ENCODE data around the gene ESPL1. TPM values are rescaled to one million over a fixed set of nuclear protein-coding genes. Genes with fewer than 3 reads are reported as not detected.

ESPL1 gene
- total RNA-seq, 2 experiments from 2014 or later: 78.2 to 121 TPM

GRCh38 chr12:53276511-53276910 is 8.4 kb downstream of the ESPL1 start:
- Histone ChIP-seq H3K4me2 (ENCODE audit: low read length) (no peak overlapping the region), H3K36me3 (ENCODE audit: insufficient read depth, low read length) (peaks cover 92% of the 10 kb centered on the region), H3K79me2 (ENCODE audit: insufficient read depth, low read depth, low read length) (peaks cover 1% of the 10 kb centered on the region; the same call in 1 of the 2 replicates), H3K4me1 (ENCODE audit: insufficient read depth, low read length, poor library complexity, severe bottlenecking) (no peaks in the 10 kb centered on the region), H3K9me3 (ENCODE audit: low read length) (no peaks in the 10 kb centered on the region), H3K9me2 (ENCODE audit: insufficient read depth, low read length) (no peaks in the 10 kb centered on the region), H4K20me1 (ENCODE audit: insufficient read depth, low read length) (no peaks in the 10 kb centered on the region), H3K4me3 (ENCODE audit: low read depth, low read length, poor library complexity, severe bottlenecking) (no peak overlapping the region), H2AFZ (ENCODE audit: low read length) (no peak overlapping the region), H3K27ac (ENCODE audit: low read depth, low read length, poor library complexity, severe bottlenecking) (no peak overlapping the region)
- intact Hi-C loops (cut with micrococcal nuclease; ENCODE audit: unreplicated experiment): no loop called here
- BruUV-seq (replicated peaks): no TSS peak
- TF ChIP-seq EZH2phosphoT487 (IDR thresholded peaks at IDR 0.05; ENCODE audit: borderline replicate concordance, low read depth, low read length): no peak
- TF ChIP-seq CTCF (conservative IDR thresholded peaks at IDR 0.05; ENCODE audit: low read length): no peak
- DNase-seq (ENCODE audit: low spot score): no peak
- POLR2A ChIA-PET: no interaction called here
- CTCF ChIA-PET (ENCODE audit: unreplicated experiment): no interaction called here

DNA sequence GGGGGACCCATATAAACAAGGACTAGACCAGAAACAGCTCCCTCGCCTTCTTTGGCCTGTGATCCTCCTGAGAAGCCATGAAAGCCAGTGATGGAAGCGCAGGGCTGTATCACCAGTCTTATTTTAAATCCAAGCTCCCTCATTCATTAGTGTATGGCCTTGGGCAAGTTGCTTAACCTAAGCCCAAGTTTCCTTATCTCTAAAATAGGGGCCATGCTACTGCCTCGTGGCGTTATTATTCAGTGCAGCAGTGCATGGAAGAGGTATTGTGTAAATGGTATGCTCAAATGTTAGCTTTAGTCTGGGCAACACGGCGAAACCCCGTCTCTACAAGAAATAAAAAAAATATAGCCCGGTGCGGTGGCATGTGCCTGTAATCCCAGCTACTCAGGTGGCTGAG is 9.9 kb downstream of the ESPL1 start:
- Histone ChIP-seq H3K4me2 (ENCODE audit: low read length) (no peak overlapping the region), H3K4me3 (ENCODE audit: low read depth, low read length, poor library complexity, severe bottlenecking) (no peak overlapping the region), H3K27ac (ENCODE audit: low read depth, low read length, poor library complexity, severe bottlenecking) (no peak overlapping the region), H2AFZ (ENCODE audit: low read length) (no peak overlapping the region), H4K20me1 (ENCODE audit: insufficient read depth, low read length) (no peaks in the 10 kb centered on the region), H3K9me3 (ENCODE audit: low read length) (no peaks in the 10 kb centered on the region), H3K36me3 (ENCODE audit: insufficient read depth, low read length) (peaks cover 94% of the 10 kb centered on the region), H3K4me1 (ENCODE audit: insufficient read depth, low read length, poor library complexity, severe bottlenecking) (no peaks in the 10 kb centered on the region), H3K9me2 (ENCODE audit: insufficient read depth, low read length) (no peaks in the 10 kb centered on the region), H3K79me2 (ENCODE audit: insufficient read depth, low read depth, low read length) (no peaks in the 10 kb centered on the region)
- CTCF ChIA-PET (ENCODE audit: unreplicated experiment): interaction anchor here (1.2 kb wide), 1 partner anchor 17 kb away, joined by 5 read pairs; the partner anchor contains the start of gene PFDN5
- POLR2A ChIA-PET: interaction anchor here (0.7 to 3.4 kb wide), 3 partner anchors 8 to 52 kb away, joined by 3 to 16 read pairs (median 4); partner anchors contain the start of gene PFDN5
- DNase-seq (ENCODE audit: low spot score): no peak
- intact Hi-C loops (cut with micrococcal nuclease; ENCODE audit: unreplicated experiment): no loop called here
- TF ChIP-seq EZH2phosphoT487 (IDR thresholded peaks at IDR 0.05; ENCODE audit: borderline replicate concordance, low read depth, low read length) (no peak), CTCF (conservative IDR thresholded peaks at IDR 0.05; ENCODE audit: low read length) (no peak)
- BruUV-seq (replicated peaks): no TSS peak

DNA sequence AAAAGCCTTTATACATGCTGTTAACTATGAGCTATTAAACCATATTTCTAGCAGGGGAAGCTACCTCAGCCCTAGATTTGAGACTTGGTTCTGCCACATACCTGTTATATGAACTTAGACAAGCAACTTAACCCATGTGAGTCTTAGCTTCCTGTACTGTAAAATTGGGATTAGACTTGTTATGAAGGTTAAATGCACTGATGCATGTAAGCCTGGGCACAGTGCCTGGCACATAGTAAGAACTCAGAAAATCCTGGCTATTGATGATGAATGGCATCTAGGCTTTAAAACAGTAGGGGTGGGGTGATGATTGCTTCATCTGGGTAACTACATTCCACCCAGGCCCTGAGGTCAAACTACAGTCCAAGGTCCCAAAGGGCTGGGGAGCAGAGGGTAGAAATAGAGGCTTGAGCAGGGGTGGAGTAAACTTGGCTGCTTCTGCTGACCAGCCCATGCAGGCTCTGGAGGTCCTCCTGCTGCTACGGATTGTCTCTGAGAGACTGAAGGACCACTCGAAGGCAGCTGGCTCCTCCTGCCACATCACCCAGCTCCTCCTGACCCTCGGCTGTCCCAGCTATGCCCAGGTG is 11.3 kb downstream of the ESPL1 start:
- no peak for DNase-seq (ENCODE audit: low spot score)
- no peaks in the 10 kb centered on the region for H3K9me3 ChIP-seq (ENCODE audit: low read length)
- H3K4me1 ChIP-seq (ENCODE audit: insufficient read depth, low read length, poor library complexity, severe bottlenecking): no peaks in the 10 kb centered on the region
- no peak overlapping the region for H2AFZ ChIP-seq (ENCODE audit: low read length)
- no peaks in the 10 kb centered on the region for H3K79me2 ChIP-seq (ENCODE audit: insufficient read depth, low read depth, low read length)
- no peaks in the 10 kb centered on the region for H4K20me1 ChIP-seq (ENCODE audit: insufficient read depth, low read length)
- CTCF ChIA-PET (ENCODE audit: unreplicated experiment): interaction anchor here (0.8 to 1.3 kb wide), 2 partner anchors 11 to 20 kb away, joined by 3 to 4 read pairs; partner anchors contain the start of gene MYG1
- no peak overlapping the region for H3K27ac ChIP-seq (ENCODE audit: low read depth, low read length, poor library complexity, severe bottlenecking)
- no peak overlapping the region for H3K4me3 ChIP-seq (ENCODE audit: low read depth, low read length, poor library complexity, severe bottlenecking)
- POLR2A ChIA-PET: interaction anchor here (0.8 to 3.4 kb wide), 2 partner anchors 10 to 16 kb away, joined by 5 to 16 read pairs; partner anchors contain the start of gene PFDN5
- no peaks in the 10 kb centered on the region for H3K9me2 ChIP-seq (ENCODE audit: insufficient read depth, low read length)
- intact Hi-C loops (cut with micrococcal nuclease; ENCODE audit: unreplicated experiment): no loop called here
- TF ChIP-seq EZH2phosphoT487 (IDR thresholded peaks at IDR 0.05; ENCODE audit: borderline replicate concordance, low read depth, low read length) (no peak), CTCF (conservative IDR thresholded peaks at IDR 0.05; ENCODE audit: low read length) (no peak)
- H3K36me3 ChIP-seq (ENCODE audit: insufficient read depth, low read length): peaks cover 97% of the 10 kb centered on the region
- no TSS peak for BruUV-seq (replicated peaks)
- no peak overlapping the region for H3K4me2 ChIP-seq (ENCODE audit: low read length)

Measured in OCI-LY7 (cell line).